Nephron progenitor cell (in vitro differentiated cells): ENCODE measurements around the gene ZNF18.

Experiments used
- DNase-seq: peaks from one replicate; pipeline ENCODE4 v3.0.0; 2021
- H3K27ac Mint-ChIP-seq: 2 replicates; pipeline ENCODE4 v1.8.0; 2021; ENCODE audit warnings: mild to moderate bottlenecking, moderate library complexity, mixed read lengths
- H3K27me3 Mint-ChIP-seq: 2 replicates; pipeline ENCODE4 v1.8.0; 2021; ENCODE audit warnings: mild to moderate bottlenecking, low read depth, mixed read lengths; ENCODE audit not compliant: poor library complexity
- H3K36me3 Mint-ChIP-seq: 2 replicates; pipeline ENCODE4 v1.8.0; 2021; ENCODE audit warnings: low read depth, mixed read lengths
- H3K4me1 Mint-ChIP-seq: 2 replicates; pipeline ENCODE4 v1.8.0; 2021; ENCODE audit warnings: mixed read lengths
- H3K4me3 Mint-ChIP-seq: 2 replicates; pipeline ENCODE4 v1.8.0; 2021; ENCODE audit warnings: mild to moderate bottlenecking, moderate library complexity, mixed read lengths
- H3K9me3 Mint-ChIP-seq: 2 replicates; pipeline ENCODE4 v1.8.0; 2021; ENCODE audit warnings: mild to moderate bottlenecking, moderate library complexity, mixed read lengths
- TF ChIP-seq, protein P1 (sequence below): fragments of 200-600 bp; sonication (generic); IDR thresholded peaks from 2 replicates; pipeline ENCODE4 v1.5.0; 2021; ENCODE audit warnings: antibody characterized with exemption

Gene ZNF18

DNA sequence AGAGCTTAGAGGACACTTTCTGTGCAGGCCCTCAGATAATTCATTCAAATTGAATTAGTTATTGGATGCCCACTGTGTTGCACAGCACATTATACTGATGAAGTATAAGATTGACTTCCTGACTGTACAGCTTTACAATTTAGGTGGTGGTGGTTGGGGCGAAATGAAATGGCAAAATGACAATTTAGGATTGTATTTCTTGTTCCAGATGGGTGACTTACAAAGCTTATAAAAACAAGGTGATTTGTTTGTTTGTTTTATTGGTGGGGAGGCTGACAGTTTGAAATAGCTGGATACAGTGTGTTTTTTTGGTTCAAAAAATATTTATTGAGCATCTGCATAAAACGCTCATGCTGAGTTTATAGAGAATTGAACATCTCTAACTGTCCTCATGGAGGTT is 25.0 kb upstream of the ZNF18 start:
- Mint-ChIP-seq H3K4me3 (peak overlapping the region; percentile 86), H3K27ac (no peak overlapping the region), H3K27me3 (peaks cover 18% of the 10 kb centered on the region), H3K36me3 (peaks cover 19% of the 10 kb centered on the region), H3K9me3 (no peaks in the 10 kb centered on the region), H3K4me1 (peaks cover 30% of the 10 kb centered on the region)
- TF ChIP-seq, protein P1, sequence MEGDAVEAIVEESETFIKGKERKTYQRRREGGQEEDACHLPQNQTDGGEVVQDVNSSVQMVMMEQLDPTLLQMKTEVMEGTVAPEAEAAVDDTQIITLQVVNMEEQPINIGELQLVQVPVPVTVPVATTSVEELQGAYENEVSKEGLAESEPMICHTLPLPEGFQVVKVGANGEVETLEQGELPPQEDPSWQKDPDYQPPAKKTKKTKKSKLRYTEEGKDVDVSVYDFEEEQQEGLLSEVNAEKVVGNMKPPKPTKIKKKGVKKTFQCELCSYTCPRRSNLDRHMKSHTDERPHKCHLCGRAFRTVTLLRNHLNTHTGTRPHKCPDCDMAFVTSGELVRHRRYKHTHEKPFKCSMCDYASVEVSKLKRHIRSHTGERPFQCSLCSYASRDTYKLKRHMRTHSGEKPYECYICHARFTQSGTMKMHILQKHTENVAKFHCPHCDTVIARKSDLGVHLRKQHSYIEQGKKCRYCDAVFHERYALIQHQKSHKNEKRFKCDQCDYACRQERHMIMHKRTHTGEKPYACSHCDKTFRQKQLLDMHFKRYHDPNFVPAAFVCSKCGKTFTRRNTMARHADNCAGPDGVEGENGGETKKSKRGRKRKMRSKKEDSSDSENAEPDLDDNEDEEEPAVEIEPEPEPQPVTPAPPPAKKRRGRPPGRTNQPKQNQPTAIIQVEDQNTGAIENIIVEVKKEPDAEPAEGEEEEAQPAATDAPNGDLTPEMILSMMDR: no peak
- DNase-seq: no peak

DNA sequence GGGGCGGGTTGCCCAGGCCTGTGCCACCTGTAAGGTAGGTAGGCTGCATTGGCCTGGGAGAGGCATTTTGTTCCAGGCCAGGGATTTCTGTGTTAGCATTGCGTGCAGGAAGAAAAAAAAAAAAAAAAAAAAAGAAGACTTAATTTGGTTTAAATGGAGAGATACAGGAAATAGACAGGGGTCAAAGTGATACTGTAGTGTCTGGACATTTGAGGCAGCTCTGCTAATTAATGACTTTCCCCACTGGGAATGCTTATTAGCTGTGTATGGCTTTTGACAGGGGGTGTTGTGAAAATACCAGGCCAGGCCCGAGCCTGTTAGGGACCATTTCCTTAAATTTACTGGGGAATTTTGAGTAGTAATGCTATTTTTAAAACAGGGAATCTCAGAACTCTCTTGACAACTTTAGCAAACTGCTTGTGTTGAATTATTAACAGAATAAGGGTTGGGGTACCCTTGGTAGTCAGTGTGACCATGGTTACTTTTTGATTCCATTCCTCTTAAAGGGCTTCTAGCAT is 24.4 kb upstream of the ZNF18 start:
- H3K36me3 Mint-ChIP-seq: peaks cover 13% of the 10 kb centered on the region
- no peaks in the 10 kb centered on the region for H3K9me3 Mint-ChIP-seq
- peak overlapping the region; percentile 86 for H3K4me3 Mint-ChIP-seq
- H3K27me3 Mint-ChIP-seq: peaks cover 18% of the 10 kb centered on the region
- H3K4me1 Mint-ChIP-seq: peaks cover 30% of the 10 kb centered on the region
- H3K27ac Mint-ChIP-seq: no peak overlapping the region
- TF ChIP-seq, protein P1: no peak
- DNase-seq: no peak

DNA sequence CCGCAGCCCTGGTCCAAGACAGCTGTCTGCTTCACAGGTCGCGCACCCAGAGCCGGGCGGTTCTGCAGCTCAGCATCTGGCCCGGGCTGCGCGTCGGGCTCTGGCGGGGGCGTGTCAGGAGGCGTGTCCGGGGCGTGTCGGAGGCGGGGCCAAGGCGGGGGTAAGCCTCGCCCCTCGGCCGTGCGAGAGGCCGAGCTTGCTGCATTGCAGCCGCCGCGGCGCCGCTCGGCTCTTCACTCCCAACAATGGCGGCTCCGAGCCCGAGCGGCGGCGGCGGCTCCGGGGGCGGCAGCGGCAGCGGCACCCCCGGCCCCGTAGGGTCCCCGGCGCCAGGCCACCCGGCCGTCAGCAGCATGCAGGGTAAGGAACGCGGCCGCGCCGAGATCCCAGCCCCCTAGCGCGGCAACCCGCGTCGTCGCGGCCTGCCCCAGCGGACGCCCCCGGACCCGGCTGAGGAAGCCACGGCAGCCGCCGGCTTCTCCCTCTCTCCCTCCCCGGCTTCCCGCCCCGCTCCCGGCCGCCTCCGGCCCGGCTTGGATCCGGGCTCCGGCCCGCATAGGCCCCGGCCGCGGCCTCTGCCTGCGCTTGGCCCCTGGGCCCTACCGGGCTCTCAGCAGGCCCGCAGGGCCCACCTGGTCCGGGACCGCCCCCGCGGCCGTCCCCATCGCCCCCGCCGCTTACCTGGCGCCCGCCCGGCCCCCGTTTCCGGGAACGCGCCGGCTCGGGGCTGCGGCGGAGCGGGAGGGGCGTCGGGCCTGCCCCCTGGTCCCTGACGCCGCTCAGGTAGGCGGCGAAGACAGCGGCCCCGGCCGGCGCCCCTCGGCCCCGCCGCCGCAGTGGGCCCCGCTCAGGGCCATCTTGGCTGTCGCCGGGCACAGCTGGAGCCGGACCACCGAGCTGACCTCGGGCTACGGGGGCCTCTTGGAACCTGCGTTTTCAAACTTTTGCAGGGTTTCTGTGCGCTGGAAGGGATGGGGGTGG is 23.7 kb upstream of the ZNF18 start, which contains the start of gene MAP2K4:
Gene MAP2K4, plus strand, starts transcription at position 236 of the 981 bp plus-strand sequence. Its CDS starts 10 bp downstream, at position 246.
- Mint-ChIP-seq H3K4me3 (peak within 1 kb of the TSS; percentile 86), H3K27me3 (peaks cover 18% of the 10 kb centered on the region), H3K27ac (no peak within 1 kb of the TSS), H3K9me3 (no peaks in the 10 kb centered on the region), H3K4me1 (peaks cover 30% of the 10 kb centered on the region), H3K36me3 (peaks cover 6% of the 10 kb centered on the region)
- peak; percentile 98 for DNase-seq
- TF ChIP-seq, protein P1: no peak

DNA sequence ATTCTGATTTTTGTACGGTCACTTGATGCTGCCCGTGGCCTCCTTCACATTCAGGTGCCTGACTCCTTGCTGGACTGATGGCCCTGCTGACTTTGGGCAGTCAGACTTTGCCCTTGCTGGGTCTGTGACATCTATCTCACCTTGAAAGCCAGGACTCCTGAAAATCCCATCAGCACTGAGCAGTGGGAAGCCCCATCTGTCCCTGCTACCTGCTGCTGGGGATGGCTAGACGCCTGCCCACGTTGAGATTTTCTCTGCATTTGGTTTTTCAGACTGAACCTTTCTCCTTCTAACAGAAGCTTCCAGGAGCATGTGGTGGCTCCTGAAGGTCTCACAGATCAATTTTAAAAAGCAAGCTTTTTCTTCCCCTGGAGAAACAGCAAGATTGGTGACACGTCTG is 10.2 kb upstream of the ZNF18 start:
- Mint-ChIP-seq H3K27ac (no peak overlapping the region), H3K36me3 (no peaks in the 10 kb centered on the region)

DNA sequence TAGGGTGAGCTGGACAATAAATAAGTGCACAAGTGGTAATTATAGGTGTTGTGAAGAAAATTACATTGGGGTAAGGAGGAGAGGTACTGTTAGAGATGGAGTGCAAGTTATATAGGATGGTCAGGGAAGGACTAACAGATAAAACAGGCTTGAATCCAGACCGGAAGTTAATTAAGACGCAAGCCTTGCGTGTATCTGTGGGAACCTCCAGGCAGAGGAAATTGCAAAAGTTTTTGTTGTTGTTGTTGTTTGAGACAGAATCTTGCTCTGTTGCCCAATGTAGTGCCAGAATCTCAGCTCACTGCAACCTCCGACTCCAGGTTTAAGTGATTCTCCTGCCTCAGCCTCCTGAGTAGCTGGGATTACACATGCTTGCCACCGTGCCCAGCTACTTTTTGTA is 2.4 kb upstream of the ZNF18 start:
- TF ChIP-seq, protein P1: no peak
- H3K9me3 Mint-ChIP-seq: no peaks in the 10 kb centered on the region
- H3K4me3 Mint-ChIP-seq: no peak overlapping the region
- peaks cover 21% of the 10 kb centered on the region for H3K4me1 Mint-ChIP-seq
- H3K27ac Mint-ChIP-seq: no peak overlapping the region
- H3K27me3 Mint-ChIP-seq: peaks cover 4% of the 10 kb centered on the region
- no peaks in the 10 kb centered on the region for H3K36me3 Mint-ChIP-seq
- no peak for DNase-seq

More for the DNA sequence above, 10.2 kb upstream of the ZNF18 start:
- H3K27me3 Mint-ChIP-seq: no peaks in the 10 kb centered on the region
- no peak overlapping the region for H3K4me3 Mint-ChIP-seq
- no peaks in the 10 kb centered on the region for H3K9me3 Mint-ChIP-seq
- TF ChIP-seq, protein P1: no peak
- H3K4me1 Mint-ChIP-seq: no peaks in the 10 kb centered on the region
- no peak for DNase-seq

DNA sequence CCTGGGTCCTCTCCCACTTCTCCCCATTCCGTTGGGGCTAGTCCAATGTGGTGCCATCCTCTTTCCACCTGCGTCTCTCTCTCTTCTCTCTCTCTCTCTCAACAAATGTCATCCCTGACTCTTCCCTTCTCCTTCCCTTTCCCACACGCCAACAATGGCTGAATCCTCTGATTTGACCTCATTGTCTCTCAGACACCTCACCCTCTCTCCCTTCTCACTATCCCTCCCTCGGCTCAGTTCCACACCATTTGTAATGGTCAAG is 628 bp upstream of the ZNF18 start:
- no peaks in the 10 kb centered on the region for H3K9me3 Mint-ChIP-seq
- H3K36me3 Mint-ChIP-seq: peaks cover 4% of the 10 kb centered on the region
- DNase-seq: no peak
- peak overlapping the region; percentile 97 for H3K27ac Mint-ChIP-seq
- peaks cover 4% of the 10 kb centered on the region for H3K27me3 Mint-ChIP-seq
- TF ChIP-seq, protein P1: no peak
- peak overlapping the region; percentile 90 for H3K4me3 Mint-ChIP-seq
- H3K4me1 Mint-ChIP-seq: peaks cover 22% of the 10 kb centered on the region
